ENCODE data around the gene NPDC1. TPM values are rescaled to one million over a fixed set of nuclear protein-coding genes. Genes with fewer than 3 reads are reported as not detected.

Gene NPDC1
- total and polyA plus RNA-seq, 11 donors = 38.4 to 114 (median 55.1) TPM

DNA sequence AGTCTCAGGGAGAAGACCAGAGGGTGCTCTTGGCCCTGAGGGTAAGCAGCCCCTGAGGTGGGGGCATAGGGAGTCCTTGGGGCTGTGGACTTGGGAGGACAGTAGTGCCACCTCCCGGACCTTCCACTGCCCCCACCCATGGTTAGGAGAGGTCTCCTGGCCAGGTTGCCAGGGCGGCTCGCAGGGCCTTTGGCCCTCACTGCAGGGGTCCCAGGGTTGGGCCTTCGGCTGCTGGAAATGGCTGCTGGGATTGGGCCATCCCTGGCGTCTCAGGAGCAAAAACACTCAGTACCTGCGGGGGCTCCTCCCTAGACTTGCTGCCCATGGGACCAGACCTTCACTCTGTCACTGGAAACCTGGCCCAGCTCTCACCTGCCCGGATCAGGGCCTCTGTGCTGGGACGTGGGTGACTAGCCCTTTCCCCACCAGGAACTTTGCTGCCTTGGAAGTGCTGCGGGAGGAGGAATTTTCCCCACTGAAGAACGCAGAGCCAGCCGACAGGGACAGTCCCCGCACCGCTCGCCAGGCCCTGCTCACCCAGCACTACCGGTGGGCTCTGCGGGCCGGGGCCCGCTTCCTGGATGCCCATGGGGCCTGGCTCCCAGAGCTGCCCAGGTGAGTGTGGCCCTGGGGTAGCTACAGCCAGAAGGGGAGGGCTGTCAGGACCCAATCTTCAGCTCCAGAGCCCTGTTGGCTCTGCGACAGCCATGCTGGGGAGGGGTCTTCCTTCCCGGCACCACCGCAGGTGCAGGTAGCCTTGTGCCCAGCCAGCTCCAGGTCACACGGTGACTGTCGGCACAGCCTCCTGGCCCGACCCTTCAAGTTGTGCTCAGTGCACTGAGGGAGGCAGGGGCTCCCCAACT is 34.5 kb upstream of the NPDC1 start:
- TF ChIP-seq, protein P1, sequence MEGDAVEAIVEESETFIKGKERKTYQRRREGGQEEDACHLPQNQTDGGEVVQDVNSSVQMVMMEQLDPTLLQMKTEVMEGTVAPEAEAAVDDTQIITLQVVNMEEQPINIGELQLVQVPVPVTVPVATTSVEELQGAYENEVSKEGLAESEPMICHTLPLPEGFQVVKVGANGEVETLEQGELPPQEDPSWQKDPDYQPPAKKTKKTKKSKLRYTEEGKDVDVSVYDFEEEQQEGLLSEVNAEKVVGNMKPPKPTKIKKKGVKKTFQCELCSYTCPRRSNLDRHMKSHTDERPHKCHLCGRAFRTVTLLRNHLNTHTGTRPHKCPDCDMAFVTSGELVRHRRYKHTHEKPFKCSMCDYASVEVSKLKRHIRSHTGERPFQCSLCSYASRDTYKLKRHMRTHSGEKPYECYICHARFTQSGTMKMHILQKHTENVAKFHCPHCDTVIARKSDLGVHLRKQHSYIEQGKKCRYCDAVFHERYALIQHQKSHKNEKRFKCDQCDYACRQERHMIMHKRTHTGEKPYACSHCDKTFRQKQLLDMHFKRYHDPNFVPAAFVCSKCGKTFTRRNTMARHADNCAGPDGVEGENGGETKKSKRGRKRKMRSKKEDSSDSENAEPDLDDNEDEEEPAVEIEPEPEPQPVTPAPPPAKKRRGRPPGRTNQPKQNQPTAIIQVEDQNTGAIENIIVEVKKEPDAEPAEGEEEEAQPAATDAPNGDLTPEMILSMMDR (IDR thresholded peaks at IDR 0.05) = no peak
- TF ChIP-seq POLR2A (IDR thresholded peaks at IDR 0.05) = no peak
- no peaks in the 10 kb centered on the region for H3K27me3 ChIP-seq

DNA sequence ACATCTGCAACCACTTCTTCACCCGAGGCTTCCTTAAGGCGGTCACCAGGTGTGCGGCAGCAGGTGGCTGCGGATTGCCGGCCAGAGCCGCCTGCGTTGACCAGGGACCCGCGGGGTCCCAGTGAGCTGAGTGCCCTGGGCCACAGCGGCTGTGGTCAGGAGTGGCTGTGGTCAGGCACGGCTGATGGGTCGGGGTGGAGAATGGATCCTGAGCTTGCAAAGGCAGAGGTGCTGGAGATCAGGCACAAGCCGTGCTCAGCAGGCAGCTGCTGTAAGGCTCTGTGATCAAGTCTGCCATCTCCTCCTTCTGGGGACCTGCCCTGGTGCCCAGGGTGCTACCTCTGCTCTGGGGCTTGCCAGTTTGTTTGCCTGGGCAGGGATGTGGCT is 33.4 kb upstream of the NPDC1 start:
- no peak for ATAC-seq
- H3K27me3 ChIP-seq = no peaks in the 10 kb centered on the region
- TF ChIP-seq, protein P1 (IDR thresholded peaks at IDR 0.05) = no peak
- H3K27ac ChIP-seq = no peak overlapping the region
- H3K36me3 ChIP-seq = peaks cover 0 to 50% (median 40%) of the 10 kb centered on the region in 9 donors
- intact Hi-C loops (cut with DNase I) = no loop called here
- 89 to 94% (median 91%) methylated on average over 9 to 13 of the region's 13 CpGs for WGBS, 4 donors
- H3K4me3 ChIP-seq = no peak overlapping the region
- no peak for DNase-seq
- peaks cover 0 to 32% (median 11%) of the 10 kb centered on the region in 12 donors for H3K4me1 ChIP-seq
- H3K9me3 ChIP-seq = no peaks in the 10 kb centered on the region

More for the DNA sequence above, 34.5 kb upstream of the NPDC1 start:
- Histone ChIP-seq H3K4me1 (peaks cover 0 to 35% (median 14%) of the 10 kb centered on the region in 12 donors), H3K27ac (no peak overlapping the region), H3K9me3 (no peaks in the 10 kb centered on the region), H3K36me3 (peaks cover 0 to 50% (median 40%) of the 10 kb centered on the region in 9 donors), H3K4me3 (no peak overlapping the region)
- ATAC-seq (no peak), DNase-seq (no peak)
- intact Hi-C loops (cut with DNase I) = no loop called here
- 84 to 95% (median 89%) methylated on average over 11 to 24 of the region's 24 CpGs for WGBS, 4 donors

DNA sequence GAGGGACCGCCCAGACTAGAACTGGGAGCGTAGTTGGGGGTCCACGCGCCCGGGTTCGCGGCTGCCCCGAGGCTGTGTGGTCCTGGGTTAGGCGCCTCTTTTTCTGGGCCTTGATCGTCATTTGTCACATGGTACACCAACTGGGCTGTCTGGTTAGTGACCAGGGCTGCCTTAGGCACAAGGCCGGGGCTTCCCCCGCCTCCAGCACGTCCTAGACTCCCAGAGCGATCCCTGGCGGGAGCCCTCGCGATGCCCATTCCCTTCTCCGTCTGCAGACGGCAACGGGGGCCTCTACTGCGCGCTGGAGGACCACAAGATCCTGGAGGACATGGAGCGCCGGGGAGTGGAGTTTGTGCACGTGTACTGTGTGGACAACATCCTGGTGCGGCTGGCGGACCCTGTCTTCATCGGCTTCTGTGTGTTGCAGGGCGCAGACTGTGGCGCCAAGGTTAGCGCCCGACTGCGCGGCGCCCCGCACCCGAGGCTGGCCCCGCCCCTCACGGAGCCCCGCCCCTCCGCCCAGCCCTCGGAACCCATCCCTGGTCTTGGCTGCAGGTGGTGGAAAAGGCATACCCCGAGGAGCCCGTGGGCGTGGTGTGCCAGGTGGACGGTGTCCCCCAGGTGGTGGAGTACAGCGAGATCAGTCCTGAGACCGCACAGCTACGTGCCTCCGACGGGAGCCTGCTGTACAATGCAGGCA is 32.9 kb upstream of the NPDC1 start:
- Histone ChIP-seq H3K27ac (peak overlapping the region in 1 of 12 donors; percentile 76), H3K4me3 (peak overlapping the region in 8 of 12 donors; percentile 60 to 85 (median 76)), H3K36me3 (peaks cover 0 to 50% (median 40%) of the 10 kb centered on the region in 9 donors), H3K27me3 (no peaks in the 10 kb centered on the region), H3K4me1 (peaks cover 0 to 32% (median 11%) of the 10 kb centered on the region in 12 donors), H3K9me3 (no peaks in the 10 kb centered on the region)
- TF ChIP-seq, protein P1 (IDR thresholded peaks at IDR 0.05) = no peak
- no peak for TF ChIP-seq POLR2A (IDR thresholded peaks at IDR 0.05)
- no peak for DNase-seq
- ATAC-seq = no peak
- intact Hi-C loops (cut with DNase I) = no loop called here
- WGBS, 4 donors = 73 to 83% (median 76%) methylated on average over 13 to 51 of the region's 51 CpGs
